Liver (tissue), 9 donors: ENCODE data around the gene CRACDL. TPM values are rescaled to one million over a fixed set of nuclear protein-coding genes. Genes with fewer than 3 reads are reported as not detected.

Experiments
- DNase-seq: peaks from one replicate; pipeline ENCODE4 v3.0.0-alpha.2; 2017; ENCODE audit warnings: low spot score
- H3K27ac ChIP-seq, 2 donors: one replicate each; pipeline ENCODE4 v1.7.0; 2013; ENCODE audit warnings: inconsistent platforms in 2 of 2, low read length in 2 of 2, control low read depth in 1 of 2, low read depth in 1 of 2, mild to moderate bottlenecking in 1 of 2
- H3K27me3 ChIP-seq, 4 donors: one replicate each; pipeline versions ENCODE4 v1.6.1 to v1.7.0; 2013; ENCODE audit warnings: low read length in 3 of 4, inconsistent platforms in 1 of 4, mild to moderate bottlenecking in 1 of 4, moderate library complexity in 1 of 4; ENCODE audit not compliant: control insufficient read depth in 4 of 4, insufficient read depth in 4 of 4
- H3K36me3 ChIP-seq, 4 donors: one replicate each; pipeline versions ENCODE4 v1.6.1 to v1.7.0; 2013; ENCODE audit warnings: low read length in 3 of 4, mild to moderate bottlenecking in 3 of 4, low read depth in 1 of 4, moderate library complexity in 1 of 4; ENCODE audit not compliant: control insufficient read depth in 4 of 4, insufficient read depth in 3 of 4
- H3K4me1 ChIP-seq, 4 donors: one replicate each; pipeline versions ENCODE4 v1.6.1 to v1.7.0; 2013; ENCODE audit warnings: low read length in 3 of 4, mild to moderate bottlenecking in 3 of 4, moderate library complexity in 1 of 4; ENCODE audit not compliant: control insufficient read depth in 4 of 4, insufficient read depth in 4 of 4
- H3K4me3 ChIP-seq, 3 donors: one replicate each; pipeline versions ENCODE4 v1.6.1 to v1.7.0; 2013; ENCODE audit warnings: low read length in 3 of 3, control low read depth in 1 of 3, low read depth in 1 of 3, mild to moderate bottlenecking in 1 of 3
- H3K9ac ChIP-seq, 2 donors: one replicate each; pipeline ENCODE4 v1.7.0; 2013; ENCODE audit warnings: low read length in 2 of 2, mild to moderate bottlenecking in 2 of 2, moderate library complexity in 2 of 2, control low read depth in 1 of 2, low read depth in 1 of 2
- H3K9me3 ChIP-seq, 4 donors: one replicate each; pipeline versions ENCODE4 v1.6.1 to v1.7.0; 2013; ENCODE audit warnings: low read length in 3 of 4; ENCODE audit not compliant: control insufficient read depth in 4 of 4
- ATF3 ChIP-seq: IDR thresholded peaks from 2 replicates; pipeline ENCODE4 v1.6.1; 2016; ENCODE audit warnings: antibody characterized with exemption
- CTCF ChIP-seq: fragments of 150-350 bp; IDR thresholded peaks from 2 replicates; pipeline ENCODE4 v1.5.1; 2017; ENCODE audit warnings: improper control_type of control experiment, low read depth, low read length; ENCODE audit not compliant: missing input control
- FOXA1 ChIP-seq: IDR thresholded peaks from 2 replicates; pipeline ENCODE4 v1.6.1; 2016; ENCODE audit warnings: antibody characterized with exemption
- FOXA2 ChIP-seq: IDR thresholded peaks from 2 replicates; pipeline ENCODE4 v1.6.1; 2016; ENCODE audit warnings: antibody characterized with exemption
- GABPA ChIP-seq, 2 donors: IDR thresholded peaks in 1 of 2; conservative IDR thresholded peaks in 1 of 2; 2 replicates each; pipeline ENCODE4 v1.6.1; 2016; ENCODE audit warnings: antibody characterized with exemption in 2 of 2, mild to moderate bottlenecking in 1 of 2, moderate library complexity in 1 of 2
- HNF4A ChIP-seq, 2 donors: conservative IDR thresholded peaks; 2 replicates each; pipeline ENCODE4 v1.6.1; 2016; ENCODE audit warnings: antibody characterized with exemption in 2 of 2, mild to moderate bottlenecking in 2 of 2
- HNF4G ChIP-seq: IDR thresholded peaks from 2 replicates; pipeline ENCODE4 v1.6.1; 2016; ENCODE audit warnings: antibody characterized with exemption
- MAX ChIP-seq: IDR thresholded peaks from 2 replicates; pipeline ENCODE4 v1.6.1; 2016; ENCODE audit warnings: antibody characterized with exemption
- NR2F2 ChIP-seq: IDR thresholded peaks from 2 replicates; pipeline ENCODE4 v1.6.1; 2016; ENCODE audit warnings: antibody characterized with exemption
- REST ChIP-seq: IDR thresholded peaks from 2 replicates; pipeline ENCODE4 v1.6.1; 2016; ENCODE audit warnings: antibody characterized with exemption, mild to moderate bottlenecking
- RXRA ChIP-seq, 2 donors: IDR thresholded peaks; 2 replicates each; pipeline ENCODE4 v1.6.1; 2017 to 2018; ENCODE audit warnings: antibody characterized with exemption in 2 of 2, mild to moderate bottlenecking in 1 of 2
- SP1 ChIP-seq: IDR thresholded peaks from 2 replicates; pipeline ENCODE4 v1.6.1; 2018; ENCODE audit warnings: antibody characterized with exemption, mild to moderate bottlenecking
- YY1 ChIP-seq: IDR thresholded peaks from 2 replicates; pipeline ENCODE4 v1.6.1; 2016; ENCODE audit warnings: antibody characterized with exemption, mild to moderate bottlenecking
- ZBTB33 ChIP-seq: IDR thresholded peaks from 2 replicates; pipeline ENCODE4 v1.6.1; 2016; ENCODE audit warnings: antibody characterized with exemption
- WGBS: extraction: QIAGEN DNeasy Blood & Tissue Kit; methylation state at CpG from one replicate; pipeline ENCODE4 v1.1.7; 2013; 5-methylcytosine and 5-hydroxymethylcytosine counted together
- polyA plus RNA-seq, 2 donors: library from polyadenylated mRNA; stranded (reverse) in 1 of 2; unstranded in 1 of 2; fragments of 200-250 nt in 1 of 2; fragments of >200 nt in 1 of 2; fragmentation: Nextera tagmentation in 1 of 2; extraction: Ambion mirVana in 1 of 2; gene quantifications; one replicate each; pipeline versions ENCODE4 v1.2.1 to v1.2.3, GENCODE V29; 2013 to 2015
- total RNA-seq, 2 donors: library from RNA; depleted of rRNA; stranded (reverse); fragments of >200 nt; gene quantifications; one replicate each; pipeline ENCODE4 v1.2.3, GENCODE V29; 2014
- donor health status: healthy.
- donor health status: healthy.
- donor health status: healthy.
- donor health status: healthy.
- donor health status: healthy.

CRACDL gene
- total and polyA plus RNA-seq, 4 donors, result 0.13 to 0.46 (median 0.29) TPM

GRCh38 chr2:98802344-98802743 lies 133.7 kb downstream of the CRACDL start (continued):
- no peak for TF ChIP-seq CTCF
- TF ChIP-seq SP1, result no peak

GRCh38 chr2:98801921-98802321 lies 134.1 kb downstream of the CRACDL start:
- no peak overlapping the region for H3K27ac ChIP-seq
- H3K27me3 ChIP-seq, result no peaks in the 10 kb centered on the region
- no peaks in the 10 kb centered on the region for H3K9me3 ChIP-seq
- no peaks in the 10 kb centered on the region for H3K36me3 ChIP-seq
- WGBS, result 93% methylated on average over 15 of the region's 15 CpGs
- H3K4me3 ChIP-seq, result no peak overlapping the region
- H3K9ac ChIP-seq, result no peak overlapping the region
- DNase-seq, result no peak
- peaks cover 8 to 48% (median 24%) of the 10 kb centered on the region in 4 donors for H3K4me1 ChIP-seq
- TF ChIP-seq FOXA2 (no peak), ZBTB33 (no peak), FOXA1 (no peak), ATF3 (no peak), HNF4A (conservative IDR thresholded peaks at IDR 0.05) (no peak)

GRCh38 chr2:98801286-98801685 lies 134.7 kb downstream of the CRACDL start:
- WGBS, result 84% methylated on average over 1 of the region's 1 CpG

More at GRCh38 chr2:98801286-98801685, 134.7 kb downstream of the CRACDL start:
- Histone ChIP-seq H3K4me1 (peaks cover 8 to 47% (median 27%) of the 10 kb centered on the region in 4 donors), H3K27me3 (no peaks in the 10 kb centered on the region), H3K27ac (no peak overlapping the region), H3K4me3 (no peak overlapping the region), H3K9ac (no peak overlapping the region), H3K36me3 (no peaks in the 10 kb centered on the region), H3K9me3 (no peaks in the 10 kb centered on the region)
- TF ChIP-seq REST (no peak), HNF4G (no peak), YY1 (no peak), SP1 (no peak), RXRA (IDR thresholded peaks at IDR 0.05) (no peak), HNF4A (conservative IDR thresholded peaks at IDR 0.05) (no peak), ATF3 (no peak), NR2F2 (no peak), GABPA (IDR thresholded peaks at IDR 0.05 in 1 of 2, conservative IDR thresholded peaks at IDR 0.05 in 1 of 2) (no peak), CTCF (no peak), MAX (no peak)
- no peak for DNase-seq
